Measurements from ENCODE around the gene CCNK. TPM values are rescaled to one million over a fixed set of nuclear protein-coding genes. Genes with fewer than 3 reads are reported as not detected.

The CCNK gene
- total and polyA plus RNA-seq, 4 donors: 11.2 to 40.9 (median 26.5) TPM

- H3K4me3 ChIP-seq (ENCODE audit: low read length in 2 of 2): no peak overlapping the region
- no peak overlapping the region for H3K27ac ChIP-seq (ENCODE audit: low read depth in 1 of 2, low read length in 2 of 2)
- H3K9me3 ChIP-seq (ENCODE audit: control insufficient read depth, low read length): no peaks in the 10 kb centered on the region
- WGBS, 2 donors: 69 to 80% methylated on average over 12 to 14 of the region's 14 CpGs
- H3K36me3 ChIP-seq (ENCODE audit: control insufficient read depth in 1 of 2, insufficient read depth in 2 of 2, low read length in 1 of 2): no peaks in the 10 kb centered on the region
- DNase-seq (peak in 1 of 2 donors; percentile 21), ATAC-seq (ENCODE audit: low FRiP score) (no peak)
- no peaks in the 10 kb centered on the region for H3K4me1 ChIP-seq (ENCODE audit: control insufficient read depth in 1 of 2, insufficient read depth in 2 of 2, low read length in 2 of 2)
- intact Hi-C loops (cut with DNase I): no loop called here
- no peaks in the 10 kb centered on the region for H3K27me3 ChIP-seq (ENCODE audit: control insufficient read depth in 1 of 2, insufficient read depth in 2 of 2, low read length in 1 of 2)
Observed at GRCh38 chr14:99522934-99523703, 41.9 kb downstream of the CCNK start.

GRCh38 chr14:99523704-99524055 lies 42.5 kb downstream of the CCNK start:
- H3K27me3 ChIP-seq (ENCODE audit: control insufficient read depth in 1 of 2, insufficient read depth in 2 of 2, low read length in 1 of 2): no peaks in the 10 kb centered on the region
- 73 to 87% methylated on average over 5 of the region's 5 CpGs for WGBS, 2 donors
- intact Hi-C loops (cut with DNase I): no loop called here
- H3K9me3 ChIP-seq (ENCODE audit: control insufficient read depth, low read length): no peaks in the 10 kb centered on the region
- DNase-seq (peak in 1 of 2 donors; percentile 29), ATAC-seq (ENCODE audit: low FRiP score) (no peak)
- no peaks in the 10 kb centered on the region for H3K36me3 ChIP-seq (ENCODE audit: control insufficient read depth in 1 of 2, insufficient read depth in 2 of 2, low read length in 1 of 2)
- H3K4me1 ChIP-seq (ENCODE audit: control insufficient read depth in 1 of 2, insufficient read depth in 2 of 2, low read length in 2 of 2): no peaks in the 10 kb centered on the region
- H3K4me3 ChIP-seq (ENCODE audit: low read length in 2 of 2): no peak overlapping the region
- no peak overlapping the region for H3K27ac ChIP-seq (ENCODE audit: low read depth in 1 of 2, low read length in 2 of 2)

- Histone ChIP-seq H3K4me1 (ENCODE audit: control insufficient read depth in 1 of 2, insufficient read depth in 2 of 2, low read length in 2 of 2) (no peaks in the 10 kb centered on the region), H3K27ac (ENCODE audit: low read depth in 1 of 2, low read length in 2 of 2) (no peak overlapping the region), H3K36me3 (ENCODE audit: control insufficient read depth in 1 of 2, insufficient read depth in 2 of 2, low read length in 1 of 2) (no peaks in the 10 kb centered on the region), H3K9me3 (ENCODE audit: control insufficient read depth, low read length) (no peaks in the 10 kb centered on the region), H3K4me3 (ENCODE audit: low read length in 2 of 2) (no peak overlapping the region), H3K27me3 (ENCODE audit: control insufficient read depth in 1 of 2, insufficient read depth in 2 of 2, low read length in 1 of 2) (no peaks in the 10 kb centered on the region)
- DNase-seq: peak in 1 of 2 donors; percentile 38
- 82 to 85% methylated on average over 16 of the region's 16 CpGs for WGBS, 2 donors
- no peak for ATAC-seq (ENCODE audit: low FRiP score)
- intact Hi-C loops (cut with DNase I): no loop called here
Observed at GRCh38 chr14:99524091-99524661, 43.0 kb downstream of the CCNK start.

GRCh38 chr14:99524804-99525698 lies 43.8 kb downstream of the CCNK start:
- no peaks in the 10 kb centered on the region for H3K36me3 ChIP-seq (ENCODE audit: control insufficient read depth in 1 of 2, insufficient read depth in 2 of 2, low read length in 1 of 2)
- H3K4me3 ChIP-seq (ENCODE audit: low read length in 2 of 2): no peak overlapping the region
- 79 to 80% methylated on average over 17 of the region's 17 CpGs for WGBS, 2 donors
- DNase-seq (no peak), ATAC-seq (ENCODE audit: low FRiP score) (no peak)
- H3K27me3 ChIP-seq (ENCODE audit: control insufficient read depth in 1 of 2, insufficient read depth in 2 of 2, low read length in 1 of 2): no peaks in the 10 kb centered on the region
- no peak overlapping the region for H3K27ac ChIP-seq (ENCODE audit: low read depth in 1 of 2, low read length in 2 of 2)
- intact Hi-C loops (cut with DNase I): no loop called here
- H3K4me1 ChIP-seq (ENCODE audit: control insufficient read depth in 1 of 2, insufficient read depth in 2 of 2, low read length in 2 of 2): no peaks in the 10 kb centered on the region
- no peaks in the 10 kb centered on the region for H3K9me3 ChIP-seq (ENCODE audit: control insufficient read depth, low read length)

GRCh38 chr14:99525699-99526080 lies 44.5 kb downstream of the CCNK start:
- intact Hi-C loops (cut with DNase I): no loop called here
- ATAC-seq (ENCODE audit: low FRiP score) (no peak), DNase-seq (no peak)
- WGBS, 2 donors: 91 to 94% methylated on average over 11 to 12 of the region's 12 CpGs
- Histone ChIP-seq H3K4me3 (ENCODE audit: low read length in 2 of 2) (no peak overlapping the region), H3K4me1 (ENCODE audit: control insufficient read depth in 1 of 2, insufficient read depth in 2 of 2, low read length in 2 of 2) (no peaks in the 10 kb centered on the region), H3K9me3 (ENCODE audit: control insufficient read depth, low read length) (no peaks in the 10 kb centered on the region), H3K36me3 (ENCODE audit: control insufficient read depth in 1 of 2, insufficient read depth in 2 of 2, low read length in 1 of 2) (no peaks in the 10 kb centered on the region), H3K27me3 (ENCODE audit: control insufficient read depth in 1 of 2, insufficient read depth in 2 of 2, low read length in 1 of 2) (no peaks in the 10 kb centered on the region), H3K27ac (ENCODE audit: low read depth in 1 of 2, low read length in 2 of 2) (no peak overlapping the region)

- no peak for ATAC-seq (ENCODE audit: low FRiP score)
- no peak overlapping the region for H3K27ac ChIP-seq (ENCODE audit: low read depth in 1 of 2, low read length in 2 of 2)
Observed at GRCh38 chr14:99527026-99527425, 45.8 kb downstream of the CCNK start.

GRCh38 chr14:99527427-99528076 lies 46.3 kb downstream of the CCNK start:
- ATAC-seq (ENCODE audit: low FRiP score) (no peak), DNase-seq (no peak)
- Histone ChIP-seq H3K36me3 (ENCODE audit: control insufficient read depth in 1 of 2, insufficient read depth in 2 of 2, low read length in 1 of 2) (no peaks in the 10 kb centered on the region), H3K9me3 (ENCODE audit: control insufficient read depth, low read length) (no peaks in the 10 kb centered on the region), H3K4me3 (ENCODE audit: low read length in 2 of 2) (no peak overlapping the region), H3K27ac (ENCODE audit: low read depth in 1 of 2, low read length in 2 of 2) (no peak overlapping the region), H3K27me3 (ENCODE audit: control insufficient read depth in 1 of 2, insufficient read depth in 2 of 2, low read length in 1 of 2) (no peaks in the 10 kb centered on the region), H3K4me1 (ENCODE audit: control insufficient read depth in 1 of 2, insufficient read depth in 2 of 2, low read length in 2 of 2) (no peaks in the 10 kb centered on the region)
- intact Hi-C loops (cut with DNase I): no loop called here
- 78 to 83% methylated on average over 19 of the region's 19 CpGs for WGBS, 2 donors

More at GRCh38 chr14:99527026-99527425, 45.8 kb downstream of the CCNK start:
- Histone ChIP-seq H3K27me3 (ENCODE audit: control insufficient read depth in 1 of 2, insufficient read depth in 2 of 2, low read length in 1 of 2) (no peaks in the 10 kb centered on the region), H3K9me3 (ENCODE audit: control insufficient read depth, low read length) (no peaks in the 10 kb centered on the region), H3K36me3 (ENCODE audit: control insufficient read depth in 1 of 2, insufficient read depth in 2 of 2, low read length in 1 of 2) (no peaks in the 10 kb centered on the region), H3K4me1 (ENCODE audit: control insufficient read depth in 1 of 2, insufficient read depth in 2 of 2, low read length in 2 of 2) (no peaks in the 10 kb centered on the region), H3K4me3 (ENCODE audit: low read length in 2 of 2) (no peak overlapping the region)
- WGBS, 2 donors: 88 to 89% methylated on average over 12 of the region's 12 CpGs
- no peak for DNase-seq
- intact Hi-C loops (cut with DNase I): no loop called here

- Histone ChIP-seq H3K9me3 (ENCODE audit: control insufficient read depth, low read length) (no peaks in the 10 kb centered on the region), H3K27ac (ENCODE audit: low read depth in 1 of 2, low read length in 2 of 2) (no peak overlapping the region), H3K4me3 (ENCODE audit: low read length in 2 of 2) (no peak overlapping the region), H3K27me3 (ENCODE audit: control insufficient read depth in 1 of 2, insufficient read depth in 2 of 2, low read length in 1 of 2) (no peaks in the 10 kb centered on the region), H3K36me3 (ENCODE audit: control insufficient read depth in 1 of 2, insufficient read depth in 2 of 2, low read length in 1 of 2) (no peaks in the 10 kb centered on the region), H3K4me1 (ENCODE audit: control insufficient read depth in 1 of 2, insufficient read depth in 2 of 2, low read length in 2 of 2) (no peaks in the 10 kb centered on the region)
- intact Hi-C loops (cut with DNase I): no loop called here
- 76 to 82% methylated on average over 4 of the region's 4 CpGs for WGBS, 2 donors
- DNase-seq: no peak
- no peak for ATAC-seq (ENCODE audit: low FRiP score)
Observed at GRCh38 chr14:99529899-99530298, 48.7 kb downstream of the CCNK start.
